ENCODE results near the gene ZNRF3. TPM values are rescaled to one million over a fixed set of nuclear protein-coding genes. Genes with fewer than 3 reads are reported as not detected.

Gene ZNRF3
- total and polyA plus RNA-seq, 2 donors (not counting 1 experiment from before 2014, with no cell fraction given) = 0.21 to 0.71 TPM

DNA sequence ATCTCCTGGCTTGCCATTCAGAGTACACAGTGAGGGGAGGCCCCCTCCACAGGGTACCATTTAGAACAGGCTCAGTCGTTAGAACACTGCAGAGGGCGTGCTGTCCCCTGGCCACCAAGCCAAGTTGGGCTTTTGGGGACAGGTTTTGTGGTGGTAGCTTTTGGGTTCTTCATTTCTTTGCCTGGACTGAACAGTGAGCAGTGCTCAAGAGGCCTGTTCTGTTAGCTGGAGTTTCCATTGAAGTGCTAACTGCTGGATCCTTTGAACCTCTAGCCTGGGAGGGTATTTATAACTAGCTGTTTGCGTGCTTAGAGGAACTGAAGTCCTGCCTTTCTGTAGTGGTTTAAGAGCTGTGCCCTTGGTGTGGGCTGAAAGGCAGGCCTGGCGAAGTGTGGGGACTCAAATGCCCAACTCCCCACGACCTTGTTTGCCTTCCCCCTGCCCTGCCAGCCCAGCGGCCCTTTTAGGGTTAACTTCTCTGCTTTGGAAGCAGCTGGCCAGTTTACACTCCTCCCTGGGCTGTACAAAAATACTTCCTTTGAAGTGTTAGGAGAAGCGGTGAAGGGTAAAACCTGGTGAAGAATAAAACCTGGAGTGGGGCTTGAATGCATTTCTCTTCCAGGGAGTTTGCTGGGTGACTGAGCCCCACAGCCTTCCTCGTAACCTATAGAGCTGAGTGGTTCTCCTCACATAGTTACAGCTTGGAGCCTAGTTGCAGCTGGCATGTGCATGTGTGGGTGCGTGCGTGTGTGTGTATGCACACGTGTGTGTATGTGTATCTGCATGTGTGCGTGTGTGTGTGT, 34.6 kb downstream of the ZNRF3 start:
- Histone ChIP-seq H3K79me2 (ENCODE audit: control insufficient read depth, insufficient read depth, low read length) (no peaks in the 10 kb centered on the region), H3K4me1 (ENCODE audit: control insufficient read depth in 2 of 2, insufficient read depth in 2 of 2, low read length in 2 of 2) (no peaks in the 10 kb centered on the region), H3K4me2 (replicated peaks; ENCODE audit: low read depth, low read length, poor library complexity, severe bottlenecking) (no peak overlapping the region), H3K27ac (ENCODE audit: low read length in 2 of 2) (no peak overlapping the region), H4K20me1 (ENCODE audit: control insufficient read depth, insufficient read depth, low read length, poor library complexity, severe bottlenecking) (no peaks in the 10 kb centered on the region), H3K9me3 (ENCODE audit: control extremely low read depth in 1 of 3, control insufficient read depth in 2 of 3, insufficient read depth in 1 of 3, low read length in 2 of 3) (no peaks in the 10 kb centered on the region), H3K9ac (ENCODE audit: low read length) (no peak overlapping the region), H3K36me3 (replicated peaks in 1 of 2; ENCODE audit: control extremely low read depth in 1 of 2, control insufficient read depth in 1 of 2, extremely low read depth in 1 of 2, insufficient read depth in 2 of 2, low read length in 1 of 2) (no peaks in the 10 kb centered on the region), H3K27me3 (replicated peaks in 1 of 4; ENCODE audit: control extremely low read depth in 1 of 4, control insufficient read depth in 3 of 4, insufficient read depth in 4 of 4, low read length in 3 of 4) (no peaks in the 10 kb centered on the region), H2AFZ (ENCODE audit: insufficient read depth, low read depth, low read length, poor library complexity, severe bottlenecking) (no peak overlapping the region), H3K4me3 (ENCODE audit: control extremely low read depth in 1 of 5, extremely low read depth in 1 of 5, insufficient read depth in 1 of 5, low read depth in 2 of 5, low read length in 4 of 5) (no peak overlapping the region)
- Mint-ChIP-seq H3K4me1 (no peaks in the 10 kb centered on the region), H3K27me3 (peaks cover 16% of the 10 kb centered on the region), H3K27ac (no peak overlapping the region), H3K4me3 (no peak overlapping the region), H3K9me3 (ENCODE audit: insufficient read depth) (no peaks in the 10 kb centered on the region)
- no peak for TF ChIP-seq EZH2 (IDR thresholded peaks at IDR 0.05; ENCODE audit: borderline replicate concordance, insufficient read depth, low read depth, low read length, poor library complexity, severe bottlenecking)
- TF ChIP-seq, protein P1, sequence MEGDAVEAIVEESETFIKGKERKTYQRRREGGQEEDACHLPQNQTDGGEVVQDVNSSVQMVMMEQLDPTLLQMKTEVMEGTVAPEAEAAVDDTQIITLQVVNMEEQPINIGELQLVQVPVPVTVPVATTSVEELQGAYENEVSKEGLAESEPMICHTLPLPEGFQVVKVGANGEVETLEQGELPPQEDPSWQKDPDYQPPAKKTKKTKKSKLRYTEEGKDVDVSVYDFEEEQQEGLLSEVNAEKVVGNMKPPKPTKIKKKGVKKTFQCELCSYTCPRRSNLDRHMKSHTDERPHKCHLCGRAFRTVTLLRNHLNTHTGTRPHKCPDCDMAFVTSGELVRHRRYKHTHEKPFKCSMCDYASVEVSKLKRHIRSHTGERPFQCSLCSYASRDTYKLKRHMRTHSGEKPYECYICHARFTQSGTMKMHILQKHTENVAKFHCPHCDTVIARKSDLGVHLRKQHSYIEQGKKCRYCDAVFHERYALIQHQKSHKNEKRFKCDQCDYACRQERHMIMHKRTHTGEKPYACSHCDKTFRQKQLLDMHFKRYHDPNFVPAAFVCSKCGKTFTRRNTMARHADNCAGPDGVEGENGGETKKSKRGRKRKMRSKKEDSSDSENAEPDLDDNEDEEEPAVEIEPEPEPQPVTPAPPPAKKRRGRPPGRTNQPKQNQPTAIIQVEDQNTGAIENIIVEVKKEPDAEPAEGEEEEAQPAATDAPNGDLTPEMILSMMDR (IDR thresholded peaks at IDR 0.05) = no peak
- ATAC-seq (ENCODE audit: low read depth) (no peak), DNase-seq (no peak)
- intact Hi-C loops (cut with micrococcal nuclease) = no loop called here
- 58% methylated on average over 8 of the region's 12 CpGs for WGBS (ENCODE audit: insufficient coverage)
- ChIA-PET POLR2A (no interaction called here), CTCF (interaction anchor here (0.9 kb wide), 1 partner anchor 21 kb away, joined by 3 read pairs; no protein-coding TSS in a partner anchor)

DNA sequence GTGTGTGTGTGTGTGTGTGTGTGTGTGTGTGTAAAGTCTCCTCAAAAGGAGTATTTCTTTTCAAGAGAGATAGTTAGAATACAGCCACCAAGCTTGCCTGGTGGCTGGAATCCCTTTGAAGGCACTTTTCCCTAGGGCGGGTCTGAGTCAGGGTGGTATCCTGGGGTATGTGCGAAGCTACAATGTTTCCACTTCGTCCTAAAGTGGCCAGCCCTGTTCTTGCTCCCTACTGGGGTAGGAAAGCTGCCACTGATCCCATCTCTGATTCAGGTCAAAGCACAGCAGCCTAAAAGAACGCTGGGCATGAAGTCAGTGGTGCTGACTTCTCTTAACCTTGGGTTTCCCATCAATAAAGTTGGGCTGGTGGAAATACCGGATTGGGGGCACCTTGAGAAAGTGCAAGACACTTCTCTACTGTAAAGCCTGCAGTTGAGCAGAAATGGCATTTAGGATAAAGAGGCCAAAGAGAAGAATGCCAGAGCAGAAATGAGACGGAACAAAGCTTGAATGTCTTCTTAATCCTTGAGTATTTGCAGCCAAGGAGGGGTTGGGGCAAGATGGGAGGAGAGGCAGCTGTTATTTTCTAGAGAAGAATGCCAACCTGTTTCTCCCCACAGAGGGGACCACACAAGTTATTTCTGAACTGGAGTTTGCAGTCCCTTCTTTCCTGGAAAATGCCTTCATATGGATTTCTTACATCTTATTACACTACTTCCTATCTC, 35.3 kb downstream of the ZNRF3 start:
- ChIA-PET CTCF (interaction anchor here (0.7 to 0.9 kb wide), 2 partner anchors 21 to 1993 kb away, joined by 3 to 5 read pairs; no protein-coding TSS in a partner anchor), POLR2A (no interaction called here)
- Histone ChIP-seq H3K4me1 (ENCODE audit: control insufficient read depth in 2 of 2, insufficient read depth in 2 of 2, low read length in 2 of 2) (no peaks in the 10 kb centered on the region), H3K36me3 (replicated peaks in 1 of 2; ENCODE audit: control extremely low read depth in 1 of 2, control insufficient read depth in 1 of 2, extremely low read depth in 1 of 2, insufficient read depth in 2 of 2, low read length in 1 of 2) (no peaks in the 10 kb centered on the region), H3K27ac (ENCODE audit: low read length in 2 of 2) (no peak overlapping the region), H3K4me3 (ENCODE audit: control extremely low read depth in 1 of 5, extremely low read depth in 1 of 5, insufficient read depth in 1 of 5, low read depth in 2 of 5, low read length in 4 of 5) (no peak overlapping the region), H3K79me2 (ENCODE audit: control insufficient read depth, insufficient read depth, low read length) (no peaks in the 10 kb centered on the region), H3K9me3 (ENCODE audit: control extremely low read depth in 1 of 3, control insufficient read depth in 2 of 3, insufficient read depth in 1 of 3, low read length in 2 of 3) (no peaks in the 10 kb centered on the region), H2AFZ (ENCODE audit: insufficient read depth, low read depth, low read length, poor library complexity, severe bottlenecking) (no peak overlapping the region), H4K20me1 (ENCODE audit: control insufficient read depth, insufficient read depth, low read length, poor library complexity, severe bottlenecking) (no peaks in the 10 kb centered on the region), H3K9ac (ENCODE audit: low read length) (no peak overlapping the region), H3K27me3 (replicated peaks in 1 of 4; ENCODE audit: control extremely low read depth in 1 of 4, control insufficient read depth in 3 of 4, insufficient read depth in 4 of 4, low read length in 3 of 4) (peaks cover 0 to under 1% (median 0%) of the 10 kb centered on the region in 4 experiments), H3K4me2 (replicated peaks; ENCODE audit: low read depth, low read length, poor library complexity, severe bottlenecking) (no peak overlapping the region)
- 96% methylated on average over 6 of the region's 6 CpGs for WGBS (ENCODE audit: insufficient coverage)
- H3K9me3 Mint-ChIP-seq (ENCODE audit: insufficient read depth) = no peaks in the 10 kb centered on the region
- H3K27me3 Mint-ChIP-seq = peaks cover 19% of the 10 kb centered on the region
- H3K4me1 Mint-ChIP-seq = no peaks in the 10 kb centered on the region
- TF ChIP-seq, protein P1 (IDR thresholded peaks at IDR 0.05) = no peak
- TF ChIP-seq EZH2 (IDR thresholded peaks at IDR 0.05; ENCODE audit: borderline replicate concordance, insufficient read depth, low read depth, low read length, poor library complexity, severe bottlenecking) = no peak
- no peak for DNase-seq
- H3K4me3 Mint-ChIP-seq = no peak overlapping the region
- intact Hi-C loops (cut with micrococcal nuclease) = no loop called here
- no peak for ATAC-seq (ENCODE audit: low read depth)
- H3K27ac Mint-ChIP-seq = no peak overlapping the region
